Naive thymus-derived CD4-positive, alpha-beta T cell (primary cell): ENCODE results near the gene TRMT1L. TPM values are rescaled to one million over a fixed set of nuclear protein-coding genes. Genes with fewer than 3 reads are reported as not detected.

Experiments
- ATAC-seq: fragments of 150-1000 bp; cut with Tn5 transposase; 2 replicates; pipeline ENCODE4 v1.10.0; 2021; ENCODE audit warnings: mild to moderate bottlenecking, moderate library complexity
- CTCF ChIA-PET: fragments of 350-600 bp; sonication (Branson Sonifier 250); formaldehyde crosslinking; loops from one replicate; lab custom pipeline; 2021; ENCODE audit warnings: antibody characterized with exemption; lab: Charles Lee
- POLR2A ChIA-PET: fragments of 350-600 bp; sonication (Branson Sonifier 250); formaldehyde crosslinking; loops from one replicate; lab custom pipeline; 2021; ENCODE audit warnings: antibody characterized with exemption, inconsistent platforms; lab: Charles Lee
- DNase-seq, 9 donors: peaks; one replicate each; pipeline versions ENCODE4 v3.0.0 to v3.0.0-alpha.2; 2020 to 2022; ENCODE audit warnings: mixed read lengths in 1 of 9
- H3K27ac ChIP-seq: one replicate; pipeline ENCODE4 v1.7.0; 2013; ENCODE audit warnings: mild to moderate bottlenecking, low read depth, low read length, moderate library complexity
- H3K27me3 ChIP-seq, 2 donors: one replicate each; pipeline ENCODE4 v1.7.0; 2013; ENCODE audit warnings: low read length in 2 of 2, mild to moderate bottlenecking in 2 of 2, moderate library complexity in 2 of 2; ENCODE audit not compliant: control insufficient read depth in 2 of 2, insufficient read depth in 2 of 2
- H3K36me3 ChIP-seq, 3 experiments: 1 replicate in 2 of 3; 2 replicates in 1 of 3; pipeline ENCODE4 v1.7.0; 2013; ENCODE audit warnings: low read length in 3 of 3, mild to moderate bottlenecking in 3 of 3, moderate library complexity in 1 of 3; ENCODE audit not compliant: insufficient read depth in 3 of 3, control insufficient read depth in 2 of 3
- H3K4me1 ChIP-seq, 2 donors: one replicate each; pipeline ENCODE4 v1.7.0; 2013; ENCODE audit warnings: low read length in 2 of 2, mild to moderate bottlenecking in 2 of 2, moderate library complexity in 1 of 2; ENCODE audit not compliant: control insufficient read depth in 2 of 2, insufficient read depth in 2 of 2
- H3K4me3 ChIP-seq: 2 replicates; pipeline ENCODE4 v1.7.0; 2013; ENCODE audit warnings: mild to moderate bottlenecking, low read length
- H3K9me3 ChIP-seq, 3 experiments: 1 replicate in 2 of 3; 2 replicates in 1 of 3; pipeline ENCODE4 v1.7.0; 2013; ENCODE audit warnings: low read length in 3 of 3; ENCODE audit not compliant: control insufficient read depth in 2 of 3
- H3K27ac Mint-ChIP-seq, 9 donors: one replicate each; pipeline ENCODE4 v1.8.0; 2020 to 2022; ENCODE audit warnings: mixed read lengths in 9 of 9, mild to moderate bottlenecking in 8 of 9, moderate library complexity in 5 of 9, inconsistent platforms in 2 of 9
- H3K27me3 Mint-ChIP-seq, 5 donors: one replicate each; pipeline ENCODE4 v1.8.0; 2021 to 2022; ENCODE audit warnings: mixed read lengths in 5 of 5, mild to moderate bottlenecking in 1 of 5
- H3K36me3 Mint-ChIP-seq, 5 donors: one replicate each; pipeline ENCODE4 v1.8.0; 2020 to 2022; ENCODE audit warnings: mixed read lengths in 5 of 5, mild to moderate bottlenecking in 3 of 5, inconsistent platforms in 1 of 5
- H3K4me1 Mint-ChIP-seq, 7 donors: one replicate each; pipeline ENCODE4 v1.8.0; 2020 to 2022; ENCODE audit warnings: mixed read lengths in 7 of 7, mild to moderate bottlenecking in 3 of 7, inconsistent platforms in 1 of 7
- H3K4me3 Mint-ChIP-seq, 10 donors: one replicate each; pipeline ENCODE4 v1.8.0; 2020 to 2022; ENCODE audit warnings: mild to moderate bottlenecking in 10 of 10, mixed read lengths in 10 of 10, moderate library complexity in 6 of 10, inconsistent platforms in 2 of 10
- H3K9me3 Mint-ChIP-seq, 11 donors: one replicate each; pipeline ENCODE4 v1.8.0; 2020 to 2022; ENCODE audit warnings: mixed read lengths in 11 of 11, mild to moderate bottlenecking in 4 of 11, inconsistent platforms in 1 of 11, moderate library complexity in 1 of 11
- intact Hi-C, 2 donors: fragments of 100-400 bp; cut with micrococcal nuclease; formaldehyde crosslinking; loops; one replicate each; pipeline ENCODE4 v1.15.1; 2023
- polyA plus RNA-seq, 2 donors: library from polyadenylated mRNA; unstranded; fragments of 300-500 nt; fragmentation: Illumina TruSeq; gene quantifications; one replicate each; pipeline ENCODE4 v1.2.3, GENCODE V29; 2021
- total RNA-seq, 6 experiments: library from RNA in 5 of 6; stranded (reverse) in 5 of 6; gene quantifications; 1 replicate in 5 of 6; 2 replicates in 1 of 6; pipeline ENCODE4 v1.2.3 and lab custom pipeline; 2021 to 2026

The TRMT1L gene
- total and polyA plus RNA-seq, 7 experiments from 2014 or later, result 11.6 to 33.9 (median 19.5) TPM

DNA sequence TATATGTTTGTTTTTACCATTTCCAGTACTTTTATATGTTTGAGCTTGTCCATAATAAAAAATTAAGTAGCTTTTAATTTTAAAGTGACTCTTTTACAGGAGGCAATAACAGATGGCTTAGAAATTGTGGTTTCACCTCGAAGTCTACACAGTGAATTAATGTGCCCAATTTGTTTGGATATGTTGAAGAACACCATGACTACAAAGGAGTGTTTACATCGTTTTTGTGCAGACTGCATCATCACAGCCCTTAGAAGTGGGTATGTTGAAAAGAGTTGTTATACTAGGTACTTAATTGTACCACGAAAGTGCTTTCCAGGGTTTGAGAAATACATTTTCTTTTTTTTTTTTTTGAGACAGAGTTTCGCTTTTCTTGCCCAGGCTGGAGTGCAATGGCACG, 65.3 kb downstream of the TRMT1L start:
- POLR2A ChIA-PET, result no interaction called here
- Histone ChIP-seq H3K9me3 (no peaks in the 10 kb centered on the region), H3K4me3 (no peak overlapping the region), H3K27me3 (no peaks in the 10 kb centered on the region), H3K36me3 (peaks cover 0 to 33% (median 4%) of the 10 kb centered on the region in 3 experiments), H3K4me1 (no peaks in the 10 kb centered on the region), H3K27ac (no peak overlapping the region)
- Mint-ChIP-seq H3K9me3 (no peaks in the 10 kb centered on the region), H3K27ac (no peak overlapping the region), H3K4me3 (no peak overlapping the region), H3K36me3 (peaks cover 24 to 72% (median 37%) of the 10 kb centered on the region in 5 donors), H3K27me3 (no peaks in the 10 kb centered on the region), H3K4me1 (peaks cover under 1 to 18% (median under 1%) of the 10 kb centered on the region in 7 donors)
- no peak for ATAC-seq
- DNase-seq, result no peak
- CTCF ChIA-PET, result interaction anchor here (0.6 kb wide), 1 partner anchor 11 kb away, joined by 3 read pairs; no protein-coding TSS in a partner anchor
- intact Hi-C loops, result no loop called here

DNA sequence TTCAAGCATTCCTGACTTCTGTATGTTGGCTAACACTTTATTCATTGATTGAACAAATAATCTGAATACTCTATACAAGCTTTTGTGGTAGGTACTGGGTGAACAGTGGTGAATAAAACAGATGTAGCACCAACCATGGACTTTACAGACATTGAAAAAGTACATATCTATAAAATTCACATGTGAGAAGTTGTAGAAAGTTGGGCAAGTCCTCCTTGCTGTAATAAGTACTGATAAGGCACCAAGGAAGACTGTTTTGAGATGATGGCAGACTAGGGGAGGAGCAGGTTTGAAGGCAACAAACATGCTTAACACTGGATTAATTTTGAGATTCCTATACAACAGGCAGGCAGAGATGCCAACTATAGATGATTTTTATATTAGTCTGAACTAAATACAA, 69.0 kb downstream of the TRMT1L start:
- H3K4me3 ChIP-seq, result no peak overlapping the region
- H3K27me3 ChIP-seq, result no peaks in the 10 kb centered on the region
- Mint-ChIP-seq H3K4me3 (no peak overlapping the region), H3K27me3 (no peaks in the 10 kb centered on the region), H3K36me3 (peaks cover 20 to 59% (median 26%) of the 10 kb centered on the region in 5 donors), H3K9me3 (peaks cover 0 to 1% (median 0%) of the 10 kb centered on the region in 11 donors), H3K4me1 (peaks cover 5 to 32% (median 24%) of the 10 kb centered on the region in 7 donors), H3K27ac (peak overlapping the region in 2 of 9 donors; percentile 23 to 27)
- intact Hi-C loops, result no loop called here
- DNase-seq (no peak), ATAC-seq (no peak)
- H3K4me1 ChIP-seq, result peaks cover 0 to 2% of the 10 kb centered on the region in 2 donors
- no peaks in the 10 kb centered on the region for H3K9me3 ChIP-seq
- peaks cover 0 to 12% (median 4%) of the 10 kb centered on the region in 3 experiments for H3K36me3 ChIP-seq
- CTCF ChIA-PET, result no interaction called here
- POLR2A ChIA-PET, result no interaction called here
- H3K27ac ChIP-seq, result no peak overlapping the region

DNA sequence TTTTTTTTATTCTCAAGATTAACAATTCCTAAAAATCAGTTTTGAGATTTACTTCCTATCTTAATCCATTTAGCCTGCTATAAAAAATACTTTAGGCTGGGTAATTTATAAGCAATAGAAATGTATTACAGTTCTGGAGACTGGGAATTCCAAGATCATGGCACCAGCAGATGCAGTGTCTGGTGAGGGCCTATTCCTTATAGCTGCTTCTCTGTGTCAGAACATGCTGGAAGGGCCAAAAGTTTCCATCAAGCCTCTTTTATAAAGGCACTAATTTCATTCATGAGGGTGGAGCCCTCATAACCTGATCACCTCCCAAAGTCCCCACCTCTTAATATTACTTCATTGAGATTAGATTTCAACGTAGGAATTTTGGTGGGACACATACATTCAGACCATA, 69.7 kb downstream of the TRMT1L start:
- Histone ChIP-seq H3K36me3 (peaks cover 0 to 12% (median 4%) of the 10 kb centered on the region in 3 experiments), H3K4me1 (peaks cover 0 to 2% of the 10 kb centered on the region in 2 donors), H3K9me3 (no peaks in the 10 kb centered on the region), H3K4me3 (no peak overlapping the region), H3K27me3 (no peaks in the 10 kb centered on the region), H3K27ac (no peak overlapping the region)
- peaks cover 5 to 32% (median 25%) of the 10 kb centered on the region in 7 donors for H3K4me1 Mint-ChIP-seq
- peaks cover 20 to 57% (median 26%) of the 10 kb centered on the region in 5 donors for H3K36me3 Mint-ChIP-seq
- no peak overlapping the region for H3K4me3 Mint-ChIP-seq
- intact Hi-C loops, result no loop called here
- no peaks in the 10 kb centered on the region for H3K27me3 Mint-ChIP-seq
- no peak for DNase-seq
- H3K27ac Mint-ChIP-seq, result peak overlapping the region in 1 of 9 donors; percentile 23
- no peak for ATAC-seq
- CTCF ChIA-PET, result no interaction called here
- peaks cover 0 to 1% (median 0%) of the 10 kb centered on the region in 11 donors for H3K9me3 Mint-ChIP-seq
- POLR2A ChIA-PET, result interaction anchor here (0.6 kb wide), 1 partner anchor 308 kb away, joined by 4 read pairs; no protein-coding TSS in a partner anchor

DNA sequence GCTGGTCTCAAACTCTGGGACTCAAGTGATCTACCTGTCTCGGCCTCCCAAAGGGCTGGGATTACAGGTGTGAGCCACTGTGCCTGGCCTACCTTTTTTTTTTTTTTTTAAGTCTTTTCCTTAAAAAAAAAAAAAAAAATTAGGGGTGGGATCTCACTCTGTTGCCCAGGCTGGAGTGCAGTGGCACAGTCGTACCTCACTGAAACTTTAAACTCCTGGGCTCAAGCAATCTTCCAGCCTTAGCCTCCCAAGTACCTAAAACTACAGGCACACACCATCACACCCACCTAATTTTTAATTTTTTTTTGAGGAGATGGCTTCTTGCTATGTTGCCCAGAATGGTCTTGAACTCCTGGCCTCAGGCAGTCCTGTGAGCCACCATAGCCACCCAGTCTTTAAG, 72.9 kb downstream of the TRMT1L start:
- peaks cover 0 to 5% (median 0%) of the 10 kb centered on the region in 11 donors for H3K9me3 Mint-ChIP-seq
- ATAC-seq (no peak), DNase-seq (no peak)
- Histone ChIP-seq H3K9me3 (no peaks in the 10 kb centered on the region), H3K27me3 (no peaks in the 10 kb centered on the region), H3K27ac (no peak overlapping the region), H3K36me3 (peaks cover 0 to 5% (median 0%) of the 10 kb centered on the region in 3 experiments), H3K4me1 (peaks cover 0 to 2% of the 10 kb centered on the region in 2 donors), H3K4me3 (no peak overlapping the region)
- POLR2A ChIA-PET, result no interaction called here
- H3K4me1 Mint-ChIP-seq, result peaks cover 5 to 43% (median 38%) of the 10 kb centered on the region in 7 donors
- H3K36me3 Mint-ChIP-seq, result peaks cover 16 to 48% (median 24%) of the 10 kb centered on the region in 5 donors
- H3K27me3 Mint-ChIP-seq, result no peaks in the 10 kb centered on the region
- H3K4me3 Mint-ChIP-seq, result no peak overlapping the region
- intact Hi-C loops, result no loop called here
- CTCF ChIA-PET, result interaction anchor here (0.6 kb wide), 1 partner anchor 274 kb away, joined by 3 read pairs; no protein-coding TSS in a partner anchor
- H3K27ac Mint-ChIP-seq, result peak overlapping the region in 1 of 9 donors; percentile 23

DNA sequence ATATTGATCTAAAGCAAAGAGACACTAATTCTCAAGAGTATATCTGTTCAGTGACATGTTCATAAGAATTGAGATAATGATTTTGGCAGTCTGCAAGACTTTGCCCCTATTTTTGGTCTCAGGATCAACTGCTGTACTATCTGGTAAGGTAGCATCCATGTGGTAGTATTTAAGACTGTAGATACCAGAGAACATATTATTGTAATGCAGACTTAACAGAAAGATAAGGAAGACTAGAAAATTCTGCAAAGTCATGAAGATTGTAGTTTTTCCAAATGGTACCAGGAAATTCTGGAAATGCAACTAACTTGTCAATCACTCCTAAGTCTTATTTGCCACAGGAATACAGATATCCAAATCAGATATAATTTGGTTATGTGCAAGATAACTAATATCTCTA, 76.3 kb downstream of the TRMT1L start:
- Histone ChIP-seq H3K36me3 (no peaks in the 10 kb centered on the region), H3K9me3 (no peaks in the 10 kb centered on the region), H3K27me3 (no peaks in the 10 kb centered on the region), H3K4me1 (no peaks in the 10 kb centered on the region), H3K27ac (no peak overlapping the region), H3K4me3 (no peak overlapping the region)
- Mint-ChIP-seq H3K4me3 (no peak overlapping the region), H3K9me3 (peaks cover 0 to 5% (median 0%) of the 10 kb centered on the region in 11 donors), H3K27me3 (no peaks in the 10 kb centered on the region), H3K27ac (no peak overlapping the region), H3K4me1 (peaks cover 5 to 55% (median 43%) of the 10 kb centered on the region in 7 donors), H3K36me3 (peaks cover 3 to 29% (median 7%) of the 10 kb centered on the region in 5 donors)
- ChIA-PET POLR2A (interaction anchor here (1.0 kb wide), 1 partner anchor 15 kb away, joined by 3 read pairs; no protein-coding TSS in a partner anchor), CTCF (no interaction called here)
- ATAC-seq (no peak), DNase-seq (no peak)
- intact Hi-C loops, result no loop called here

DNA sequence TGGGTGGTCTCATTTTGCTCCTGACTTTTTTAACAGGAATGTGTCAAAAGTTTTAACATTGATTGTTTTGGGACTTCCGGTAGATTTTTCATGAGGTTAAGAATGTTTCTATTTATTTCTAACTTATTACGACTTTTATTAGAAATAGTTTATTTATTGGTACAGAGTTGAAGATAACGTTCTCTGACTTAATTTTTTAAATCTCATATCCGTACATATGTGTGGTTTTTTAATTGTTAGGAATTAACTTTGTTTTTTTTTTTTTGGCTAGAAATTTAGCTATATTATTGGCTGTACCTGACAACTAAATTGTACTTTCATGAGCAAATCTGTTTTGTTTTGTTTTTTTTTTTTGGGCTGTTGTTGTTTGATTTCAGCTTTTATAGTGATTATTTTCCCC, 79.4 kb downstream of the TRMT1L start:
- H3K9me3 ChIP-seq, result no peaks in the 10 kb centered on the region
- no peaks in the 10 kb centered on the region for H3K27me3 ChIP-seq
- no peak overlapping the region for H3K27ac ChIP-seq
- no peak for DNase-seq
- H3K36me3 ChIP-seq, result no peaks in the 10 kb centered on the region
- POLR2A ChIA-PET, result no interaction called here
- no peak overlapping the region for H3K4me3 Mint-ChIP-seq
- no peaks in the 10 kb centered on the region for H3K27me3 Mint-ChIP-seq
- H3K4me1 Mint-ChIP-seq, result peaks cover 0 to 65% (median 43%) of the 10 kb centered on the region in 7 donors
- CTCF ChIA-PET, result interaction anchor here (0.8 kb wide), 1 partner anchor 92 kb away, joined by 3 read pairs; no protein-coding TSS in a partner anchor
- peaks cover 0 to 5% (median 0%) of the 10 kb centered on the region in 11 donors for H3K9me3 Mint-ChIP-seq
- no peak overlapping the region for H3K4me3 ChIP-seq
- intact Hi-C loops, result no loop called here
- H3K4me1 ChIP-seq, result no peaks in the 10 kb centered on the region
- H3K27ac Mint-ChIP-seq, result no peak overlapping the region
- H3K36me3 Mint-ChIP-seq, result peaks cover 0 to 32% (median 10%) of the 10 kb centered on the region in 5 donors
- no peak for ATAC-seq
